Measurements from ENCODE around the gene MAPK1IP1L.
"Not testable (repeated sequence)": the region's sequence is repeated elsewhere in the genome, so short reads cannot be mapped to it uniquely, and the experiment has no call there.

GRCh38 chr14:55024365-55024764 is 27.1 kb upstream of the MAPK1IP1L start:
- TF ChIP-seq YY1 (IDR thresholded peaks at IDR 0.05; ENCODE audit: insufficient read depth, insufficient read length); ZNF274 (IDR thresholded peaks at IDR 0.05; ENCODE audit: low read depth, low read length): not testable (repeated sequence)

Data from NT2/D1 (cell line).